Mucosa of rectum (tissue), 2 donors: ENCODE measurements around the gene ZRANB1.

ENCODE experiments used
- H3K27ac ChIP-seq, 2 donors: one replicate each; pipeline ENCODE4 v1.7.0; 2013; ENCODE audit warnings: inconsistent platforms in 2 of 2, low read depth in 2 of 2, low read length in 2 of 2
- H3K27me3 ChIP-seq, 2 donors: one replicate each; pipeline ENCODE4 v1.7.0; 2013; ENCODE audit warnings: low read length in 2 of 2; ENCODE audit not compliant: control insufficient read depth in 2 of 2, insufficient read depth in 2 of 2
- H3K36me3 ChIP-seq, 2 donors: one replicate each; pipeline ENCODE4 v1.7.0; 2013; ENCODE audit warnings: low read length in 2 of 2; ENCODE audit not compliant: control insufficient read depth in 2 of 2, insufficient read depth in 2 of 2
- H3K4me1 ChIP-seq, 2 donors: one replicate each; pipeline ENCODE4 v1.7.0; 2013; ENCODE audit warnings: low read length in 2 of 2, mild to moderate bottlenecking in 1 of 2; ENCODE audit not compliant: control insufficient read depth in 2 of 2, insufficient read depth in 2 of 2
- H3K4me3 ChIP-seq, 2 donors: one replicate each; pipeline ENCODE4 v1.7.0; 2013; ENCODE audit warnings: low read length in 2 of 2
- H3K9ac ChIP-seq, 2 donors: one replicate each; pipeline ENCODE4 v1.7.0; 2013; ENCODE audit warnings: low read length in 2 of 2, low read depth in 1 of 2, mild to moderate bottlenecking in 1 of 2
- H3K9me3 ChIP-seq, 2 donors: one replicate each; pipeline ENCODE4 v1.7.0; 2013; ENCODE audit warnings: low read length in 2 of 2; ENCODE audit not compliant: control insufficient read depth in 2 of 2
- donor health status: healthy.
- donor health status: Normal muscosa, but diverticular disease.

Gene ZRANB1

GRCh38 chr10:124959564-124959963, 17.6 kb downstream of the ZRANB1 start:
- Histone ChIP-seq H3K27ac (no peak overlapping the region), H3K4me1 (no peaks in the 10 kb centered on the region), H3K9me3 (no peaks in the 10 kb centered on the region)

GRCh38 chr10:124961248-124961570, 19.3 kb downstream of the ZRANB1 start:
- Histone ChIP-seq H3K36me3 (peaks cover 0 to 6% of the 10 kb centered on the region in 2 donors), H3K9me3 (no peaks in the 10 kb centered on the region), H3K9ac (no peak overlapping the region), H3K4me3 (no peak overlapping the region), H3K27ac (no peak overlapping the region), H3K27me3 (no peaks in the 10 kb centered on the region), H3K4me1 (no peaks in the 10 kb centered on the region)

More at GRCh38 chr10:124959564-124959963, 17.6 kb downstream of the ZRANB1 start:
- no peak overlapping the region for H3K9ac ChIP-seq
- H3K27me3 ChIP-seq: no peaks in the 10 kb centered on the region
- H3K36me3 ChIP-seq: peaks cover 0 to 3% of the 10 kb centered on the region in 2 donors
- H3K4me3 ChIP-seq: no peak overlapping the region

GRCh38 chr10:124962421-124962820, 20.5 kb downstream of the ZRANB1 start:
- no peak overlapping the region for H3K9ac ChIP-seq
- H3K27me3 ChIP-seq: no peaks in the 10 kb centered on the region
- no peak overlapping the region for H3K27ac ChIP-seq
- no peaks in the 10 kb centered on the region for H3K9me3 ChIP-seq
- peaks cover 10 to 15% of the 10 kb centered on the region in 2 donors for H3K36me3 ChIP-seq
- no peaks in the 10 kb centered on the region for H3K4me1 ChIP-seq
- H3K4me3 ChIP-seq: no peak overlapping the region

GRCh38 chr10:124963866-124964720, 22.2 kb downstream of the ZRANB1 start:
- H3K4me3 ChIP-seq: no peak overlapping the region
- no peaks in the 10 kb centered on the region for H3K9me3 ChIP-seq
- H3K9ac ChIP-seq: no peak overlapping the region
- H3K27me3 ChIP-seq: no peaks in the 10 kb centered on the region
- H3K4me1 ChIP-seq: no peaks in the 10 kb centered on the region
- H3K36me3 ChIP-seq: peaks cover 10 to 24% of the 10 kb centered on the region in 2 donors
- no peak overlapping the region for H3K27ac ChIP-seq

- Histone ChIP-seq H3K27ac (no peak overlapping the region), H3K4me3 (no peak overlapping the region), H3K9ac (no peak overlapping the region), H3K27me3 (no peaks in the 10 kb centered on the region), H3K9me3 (no peaks in the 10 kb centered on the region), H3K4me1 (peaks cover 0 to 2% of the 10 kb centered on the region in 2 donors), H3K36me3 (peaks cover 10 to 27% of the 10 kb centered on the region in 2 donors)
These were observed 24.1 kb downstream of the ZRANB1 start for GRCh38 chr10:124966008-124966407.

- H3K4me1 ChIP-seq: peaks cover 0 to 2% of the 10 kb centered on the region in 2 donors
- H3K4me3 ChIP-seq: no peak overlapping the region
- no peaks in the 10 kb centered on the region for H3K9me3 ChIP-seq
- H3K27ac ChIP-seq: no peak overlapping the region
- no peaks in the 10 kb centered on the region for H3K27me3 ChIP-seq
- no peak overlapping the region for H3K9ac ChIP-seq
- peaks cover 13 to 27% of the 10 kb centered on the region in 2 donors for H3K36me3 ChIP-seq
These were observed 25.3 kb downstream of the ZRANB1 start for GRCh38 chr10:124967255-124967654.

- no peaks in the 10 kb centered on the region for H3K27me3 ChIP-seq
- peaks cover 25 to 40% of the 10 kb centered on the region in 2 donors for H3K36me3 ChIP-seq
- H3K4me1 ChIP-seq: peaks cover 0 to 2% of the 10 kb centered on the region in 2 donors
- no peak overlapping the region for H3K27ac ChIP-seq
- H3K4me3 ChIP-seq: no peak overlapping the region
- H3K9me3 ChIP-seq: no peaks in the 10 kb centered on the region
- no peak overlapping the region for H3K9ac ChIP-seq
These were observed 29.4 kb downstream of the ZRANB1 start for GRCh38 chr10:124971276-124971675.

- H3K9ac ChIP-seq: no peak overlapping the region
- peaks cover 15 to 29% of the 10 kb centered on the region in 2 donors for H3K36me3 ChIP-seq
- no peak overlapping the region for H3K4me3 ChIP-seq
- H3K27me3 ChIP-seq: no peaks in the 10 kb centered on the region
- peaks cover 0 to 2% of the 10 kb centered on the region in 2 donors for H3K4me1 ChIP-seq
- no peaks in the 10 kb centered on the region for H3K9me3 ChIP-seq
- no peak overlapping the region for H3K27ac ChIP-seq
These were observed 30.7 kb downstream of the ZRANB1 start for GRCh38 chr10:124972637-124973036.

GRCh38 chr10:124974131-124974530, 32.2 kb downstream of the ZRANB1 start:
- no peak overlapping the region for H3K9ac ChIP-seq
- H3K27ac ChIP-seq: no peak overlapping the region
- no peaks in the 10 kb centered on the region for H3K9me3 ChIP-seq
- peaks cover 0 to 2% of the 10 kb centered on the region in 2 donors for H3K4me1 ChIP-seq
- H3K4me3 ChIP-seq: no peak overlapping the region
- no peaks in the 10 kb centered on the region for H3K27me3 ChIP-seq
- H3K36me3 ChIP-seq: peaks cover 15 to 22% of the 10 kb centered on the region in 2 donors

GRCh38 chr10:124975977-124976514, 34.1 kb downstream of the ZRANB1 start:
- Histone ChIP-seq H3K36me3 (peaks cover 15 to 19% of the 10 kb centered on the region in 2 donors), H3K4me3 (no peak overlapping the region), H3K27ac (no peak overlapping the region)

More at GRCh38 chr10:124975977-124976514, 34.1 kb downstream of the ZRANB1 start:
- Histone ChIP-seq H3K9me3 (no peaks in the 10 kb centered on the region), H3K9ac (no peak overlapping the region), H3K4me1 (no peaks in the 10 kb centered on the region), H3K27me3 (no peaks in the 10 kb centered on the region)
